K562 treated with DMSO at 1 percent for 12 hours (cell line): ENCODE measurements around the gene RBFOX2. TPM values are rescaled to one million over a fixed set of nuclear protein-coding genes. Genes with fewer than 3 reads are reported as not detected.

Experiments
- total RNA-seq: library from RNA; unstranded; fragments of 300-600 nt; gene quantifications from 2 replicates; pipeline ENCODE4 v1.2.3, GENCODE V29; 2022; ENCODE audit not compliant: insufficient read depth

Gene RBFOX2, protein sequence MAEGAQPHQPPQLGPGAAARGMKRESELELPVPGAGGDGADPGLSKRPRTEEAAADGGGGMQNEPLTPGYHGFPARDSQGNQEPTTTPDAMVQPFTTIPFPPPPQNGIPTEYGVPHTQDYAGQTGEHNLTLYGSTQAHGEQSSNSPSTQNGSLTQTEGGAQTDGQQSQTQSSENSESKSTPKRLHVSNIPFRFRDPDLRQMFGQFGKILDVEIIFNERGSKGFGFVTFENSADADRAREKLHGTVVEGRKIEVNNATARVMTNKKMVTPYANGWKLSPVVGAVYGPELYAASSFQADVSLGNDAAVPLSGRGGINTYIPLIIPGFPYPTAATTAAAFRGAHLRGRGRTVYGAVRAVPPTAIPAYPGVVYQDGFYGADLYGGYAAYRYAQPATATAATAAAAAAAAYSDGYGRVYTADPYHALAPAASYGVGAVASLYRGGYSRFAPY
- total RNA-seq: 4.4 and 26.5 TPM in 2 replicates

GRCh38 chr22:36028646-36029405, at the start of gene RBFOX2:
Gene RBFOX2 (minus strand): TSS chr22:36028824. CDS start chr22:36028425, 399 bp downstream.

DNA sequence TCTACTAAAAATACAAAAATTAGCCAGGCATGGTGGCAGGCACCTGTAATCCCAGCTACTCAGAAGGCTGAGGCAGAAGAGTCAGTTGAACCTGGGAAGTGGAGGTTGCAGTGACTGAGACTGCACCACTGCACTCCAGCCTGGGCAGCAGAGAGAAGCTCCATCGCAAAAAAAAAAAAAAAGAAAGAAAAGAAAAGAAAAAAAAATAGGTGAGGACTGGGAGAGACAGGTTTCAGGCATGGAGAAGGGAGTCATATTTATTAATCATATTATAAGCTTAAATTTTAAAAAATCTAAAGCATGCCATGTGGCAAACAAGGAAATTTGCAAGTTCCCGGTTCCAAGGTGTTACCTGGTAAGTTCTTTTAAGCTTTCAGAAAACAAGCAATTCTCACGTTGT, 311.1 kb downstream of the RBFOX2 start, which contains the start of gene APOL5:
Gene APOL5 (plus strand): TSS at position 301 of the 400 bp plus-strand sequence. CDS start 0 bp downstream, at position 301.

Other genes starting within 250 kb of the RBFOX2 start
- gene APOL3, start 131.9 kb upstream of the RBFOX2 start, total RNA-seq: 6.5 and 11.3 TPM in 2 replicates
- gene APOL4, start 173.0 kb upstream of the RBFOX2 start, total RNA-seq: 15.9 and 26.1 TPM in 2 replicates
- 11.1 and 26.2 TPM in 2 replicates for gene APOL2, start 210.7 kb upstream of the RBFOX2 start, total RNA-seq
- 27.3 and 66.1 TPM in 2 replicates for gene APOL1, start 224.3 kb upstream of the RBFOX2 start, total RNA-seq